Measurements from ENCODE around the gene BCOR.
A peak's percentile ranks its signal among the peaks of the same experiment; 100 is the strongest.

Gene BCOR

DNA sequence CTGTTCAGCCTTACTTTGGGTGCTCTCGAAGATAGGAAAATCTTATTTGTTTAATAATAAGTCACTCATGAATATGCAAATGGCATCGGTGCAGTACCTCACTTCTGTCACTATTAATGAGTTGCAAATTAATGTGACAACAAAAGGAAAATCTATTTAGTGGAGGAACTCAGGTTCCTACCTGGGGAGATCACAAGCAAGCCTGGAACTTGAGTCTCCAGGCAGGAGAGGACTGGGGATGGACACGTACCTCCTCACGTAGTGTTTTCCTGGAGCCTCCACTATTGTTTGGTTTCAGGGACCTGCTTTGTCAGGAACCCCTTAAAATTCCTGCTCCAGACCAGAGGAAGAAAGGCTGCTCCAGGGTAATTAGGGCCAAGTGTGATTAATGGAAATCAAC lies 82.1 kb downstream of the BCOR start:
- DNase-seq: no peak

DNA sequence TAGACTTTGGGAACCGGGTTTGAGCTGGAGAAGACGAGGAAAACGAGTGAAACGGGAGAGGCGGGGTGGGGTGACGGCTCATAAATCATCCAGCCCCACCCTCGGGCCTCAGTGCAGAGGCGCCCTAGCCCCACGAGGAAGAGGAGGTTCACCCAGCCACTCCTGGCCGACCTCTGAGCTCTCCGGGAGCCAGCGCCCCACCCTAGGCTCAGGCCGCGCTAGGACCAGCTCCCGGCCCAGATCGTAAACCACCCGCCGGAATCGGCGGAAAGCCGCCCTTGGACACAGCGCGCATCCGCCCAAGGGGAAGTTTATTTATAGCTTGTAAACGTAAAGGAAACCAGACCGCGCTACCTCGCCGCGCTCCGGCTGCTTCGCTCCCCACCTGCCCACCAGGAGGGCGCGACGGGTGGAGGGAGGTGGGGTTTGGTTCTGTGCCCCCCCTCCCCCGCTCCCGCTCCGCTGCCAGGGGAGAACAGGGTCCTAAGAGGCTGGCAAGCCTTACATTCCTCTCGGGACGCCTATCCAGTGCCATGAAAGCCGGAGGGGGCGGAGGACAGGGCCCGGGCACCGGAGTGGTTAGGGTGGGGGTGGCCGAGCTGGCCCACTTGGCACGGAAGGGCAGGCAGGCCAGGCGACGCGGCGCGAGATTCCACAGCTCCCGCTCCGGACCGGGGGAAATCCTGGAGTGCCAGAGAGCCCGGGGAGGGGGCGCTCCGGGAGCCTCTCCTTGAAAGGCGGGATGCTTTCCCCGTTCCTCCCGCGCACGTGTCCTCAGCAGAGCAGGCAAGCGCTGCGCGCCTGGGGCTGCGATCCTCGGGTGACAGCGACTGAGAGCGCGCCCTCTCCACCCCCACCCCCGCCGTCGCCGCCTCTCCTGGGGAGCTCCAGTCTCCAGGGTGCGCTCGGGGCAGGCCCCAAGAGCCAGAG lies 84.2 kb downstream of the BCOR start:
- peak in 1 of 2 experiments; percentile 13 for DNase-seq

DNA sequence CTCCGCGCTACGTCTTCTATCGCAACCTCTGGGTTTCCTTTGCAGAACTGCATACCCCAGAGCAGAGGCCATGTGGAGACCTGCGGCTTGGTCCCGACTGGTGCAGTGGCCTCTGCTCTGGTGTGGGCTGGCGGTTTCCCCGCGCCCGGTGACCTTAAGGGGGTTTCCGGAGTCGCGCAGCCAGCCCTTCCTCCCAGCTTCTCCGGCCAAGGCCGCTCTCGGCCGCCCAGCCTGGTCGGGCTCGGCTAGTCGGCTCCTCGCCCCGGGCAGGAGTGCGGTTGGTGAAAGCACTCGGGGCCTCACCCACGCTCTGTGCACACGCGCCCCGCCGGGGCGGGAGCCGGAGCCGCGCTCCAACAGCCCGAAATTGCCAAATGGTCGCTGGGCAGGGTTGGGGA lies 84.9 kb downstream of the BCOR start:
- no peak for DNase-seq

DNA sequence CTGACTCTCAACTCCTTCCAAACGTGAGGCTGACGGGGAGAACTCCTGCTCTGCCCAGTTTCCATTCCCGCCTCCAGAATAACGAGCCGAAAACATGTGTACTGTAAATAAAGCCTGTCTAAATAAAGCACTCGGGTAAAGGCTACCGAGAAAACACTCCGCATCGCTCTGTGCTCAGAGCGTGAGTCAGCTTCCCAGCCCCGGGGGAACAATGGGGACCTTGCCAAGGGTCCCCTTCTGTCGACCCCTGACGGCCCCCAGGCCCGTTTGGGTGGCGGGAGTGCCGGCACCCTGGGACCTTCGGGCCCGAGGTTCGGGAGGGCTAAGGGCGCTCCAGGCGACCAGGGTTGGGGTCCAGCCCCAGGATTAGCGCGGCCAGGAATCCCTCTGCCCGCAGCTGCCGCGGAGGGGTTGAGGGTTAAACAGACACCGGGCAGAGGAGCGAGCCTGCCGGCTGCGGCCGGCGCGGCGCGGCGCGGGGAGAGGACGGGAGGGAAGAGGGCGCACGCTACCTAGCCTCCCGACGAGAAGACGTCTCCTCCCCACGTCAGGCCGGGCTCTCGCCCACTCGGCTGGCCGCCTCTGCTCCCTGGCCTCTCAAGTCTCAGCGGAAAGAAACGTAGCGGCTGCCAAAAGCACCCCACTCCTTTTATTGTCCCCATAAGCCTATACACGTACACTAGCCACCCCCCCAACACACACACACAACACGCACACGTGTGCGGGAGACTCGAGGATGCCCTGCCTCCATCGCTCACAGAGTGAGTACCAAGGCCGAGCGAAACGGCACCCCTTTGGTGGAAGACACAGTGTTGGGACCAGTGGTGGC lies 85.5 kb downstream of the BCOR start:
- no peak for DNase-seq

DNA sequence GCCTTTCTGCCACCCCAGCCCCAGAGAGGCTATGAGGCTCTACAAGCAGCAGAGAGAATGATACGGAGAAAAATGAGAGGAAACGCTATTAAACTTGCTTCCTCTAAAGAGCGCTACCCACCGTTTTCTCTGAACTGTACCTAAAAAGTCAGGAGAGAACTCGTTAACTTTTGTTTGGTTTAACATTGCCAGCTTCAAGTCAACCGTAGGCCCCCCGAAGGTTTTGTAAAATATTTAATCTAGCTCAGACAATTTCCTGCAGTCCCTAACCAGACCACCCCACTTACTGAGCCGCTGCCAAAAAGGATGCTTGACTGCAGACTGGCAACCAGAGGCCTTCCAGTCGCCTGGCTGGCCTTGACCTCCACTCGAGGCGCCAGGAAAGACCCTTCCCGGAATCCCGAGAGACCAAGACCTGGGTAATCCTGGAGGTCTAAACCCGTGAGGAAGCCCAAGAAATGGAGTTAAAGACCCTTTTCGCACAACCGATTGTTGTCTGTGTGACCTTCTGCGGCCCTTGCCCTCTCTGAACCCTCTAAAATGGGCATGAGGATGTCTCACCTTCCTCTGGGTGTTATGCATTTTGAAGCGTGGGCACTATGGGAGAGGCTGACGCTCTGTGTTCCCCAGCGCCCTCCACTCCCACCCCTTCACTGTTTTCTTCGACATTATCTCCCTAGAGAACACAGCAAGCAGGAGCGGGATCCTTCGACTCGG lies 86.3 kb downstream of the BCOR start:
- DNase-seq: no peak

DNA sequence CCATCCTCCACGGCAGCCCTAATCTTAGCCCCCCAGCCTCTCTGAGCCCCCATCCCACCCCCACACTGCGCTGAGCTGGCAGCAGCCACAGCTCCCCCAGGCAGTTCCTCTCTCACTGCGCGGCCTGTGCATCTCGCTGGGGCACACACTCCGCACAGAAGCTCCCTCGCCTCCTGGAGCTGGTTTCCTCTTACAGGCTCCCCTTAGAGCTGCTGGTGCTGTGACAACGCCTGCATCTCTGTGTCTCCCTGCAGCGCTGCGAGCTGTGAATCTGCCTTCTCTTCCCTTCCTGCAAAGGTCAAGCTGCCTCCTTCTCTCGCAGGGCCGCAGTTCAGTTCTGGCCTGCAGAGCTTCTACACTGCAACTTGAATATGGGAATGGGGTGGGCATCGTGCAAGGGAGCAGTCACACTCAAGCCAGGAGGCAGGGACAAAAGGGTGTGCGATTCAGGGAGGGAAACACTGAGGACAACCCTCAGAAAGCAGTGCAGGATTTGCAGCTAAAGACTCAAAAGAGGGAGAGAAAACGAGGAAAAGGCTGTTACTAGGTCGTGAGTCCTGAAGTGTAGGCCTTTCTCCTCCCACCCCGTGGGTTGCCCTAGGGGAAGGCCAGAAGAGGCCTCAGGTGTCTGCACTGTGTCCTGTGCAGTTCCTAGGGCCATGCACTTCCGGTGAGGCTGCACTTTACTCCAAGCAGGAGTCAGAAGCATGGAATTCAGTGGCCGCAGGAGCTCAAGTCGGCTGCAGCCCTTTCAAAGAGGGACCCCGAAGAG lies 87.0 kb downstream of the BCOR start:
- no peak for DNase-seq

DNA sequence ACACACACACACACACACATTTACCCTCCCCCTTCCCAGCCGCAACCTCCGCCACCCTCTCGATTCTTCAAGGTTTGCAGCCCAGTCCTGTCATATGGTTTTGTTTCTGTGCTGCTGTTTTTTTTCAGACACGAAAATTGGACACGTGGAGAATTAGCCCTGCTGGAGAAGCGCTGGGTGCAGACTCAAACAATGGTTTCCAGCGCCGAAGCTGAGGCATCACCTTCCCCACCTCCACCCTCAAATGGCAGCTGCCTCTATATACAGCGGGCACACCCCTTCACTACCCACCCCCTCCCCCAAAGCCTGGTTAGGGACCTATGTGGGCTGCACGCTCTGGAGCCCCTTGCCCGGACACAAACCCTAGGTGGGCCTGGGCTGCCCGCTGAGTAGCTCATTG lies 87.9 kb downstream of the BCOR start:
- DNase-seq: no peak

DNA sequence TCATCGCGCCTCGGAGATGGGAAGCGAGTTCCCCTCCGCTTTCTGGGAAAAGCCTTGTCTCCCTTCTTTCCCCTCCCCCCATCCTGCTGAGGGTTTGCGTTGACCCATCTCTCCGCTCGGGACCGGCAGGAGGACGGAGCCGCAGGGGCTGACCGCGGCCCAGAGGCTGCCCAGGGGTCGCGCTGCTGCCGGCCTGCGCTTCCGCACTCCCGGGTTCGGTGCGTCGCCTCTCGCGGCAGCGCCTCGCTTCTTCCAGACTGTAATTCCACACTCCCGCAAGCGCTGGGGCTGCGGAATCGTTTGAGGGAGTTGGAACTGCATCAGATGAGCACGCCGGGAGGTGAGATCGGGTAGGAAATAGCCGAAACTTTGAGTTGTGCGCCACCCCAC lies 88.3 kb downstream of the BCOR start:
- DNase-seq: no peak

DNA sequence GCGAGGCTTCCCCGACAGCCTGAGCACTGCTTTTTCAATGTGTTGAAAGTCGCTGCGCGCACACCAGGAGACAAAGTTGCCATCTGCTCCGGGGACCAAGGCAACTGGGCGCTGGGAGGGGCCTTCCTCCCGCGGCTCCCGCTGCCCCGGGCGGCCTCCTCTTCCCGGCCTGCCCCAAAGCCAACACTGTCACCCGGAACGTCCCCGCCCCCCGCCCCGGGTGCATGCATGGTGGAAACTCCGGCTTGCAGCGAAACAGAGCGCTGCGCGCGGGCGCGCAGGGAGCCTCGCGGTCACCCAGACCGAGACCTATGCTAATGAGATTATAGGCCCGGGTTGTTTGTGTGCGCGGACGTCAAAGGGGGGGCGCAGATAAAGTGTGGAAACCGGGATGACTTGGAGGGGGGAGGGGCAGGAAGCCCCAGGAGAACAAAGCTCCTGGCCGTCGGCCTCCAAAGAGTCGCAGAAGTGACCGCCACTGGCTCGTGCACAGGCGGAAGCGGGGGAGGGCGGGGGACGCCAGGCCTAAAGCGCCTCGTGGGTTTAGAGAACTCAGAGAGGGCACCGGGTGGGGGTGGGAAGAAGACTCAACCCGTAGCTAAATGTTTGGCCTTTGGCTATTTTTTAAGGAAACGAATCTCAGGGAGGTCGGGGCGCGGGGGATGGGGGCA lies 88.8 kb downstream of the BCOR start:
- DNase-seq: no peak

DNA sequence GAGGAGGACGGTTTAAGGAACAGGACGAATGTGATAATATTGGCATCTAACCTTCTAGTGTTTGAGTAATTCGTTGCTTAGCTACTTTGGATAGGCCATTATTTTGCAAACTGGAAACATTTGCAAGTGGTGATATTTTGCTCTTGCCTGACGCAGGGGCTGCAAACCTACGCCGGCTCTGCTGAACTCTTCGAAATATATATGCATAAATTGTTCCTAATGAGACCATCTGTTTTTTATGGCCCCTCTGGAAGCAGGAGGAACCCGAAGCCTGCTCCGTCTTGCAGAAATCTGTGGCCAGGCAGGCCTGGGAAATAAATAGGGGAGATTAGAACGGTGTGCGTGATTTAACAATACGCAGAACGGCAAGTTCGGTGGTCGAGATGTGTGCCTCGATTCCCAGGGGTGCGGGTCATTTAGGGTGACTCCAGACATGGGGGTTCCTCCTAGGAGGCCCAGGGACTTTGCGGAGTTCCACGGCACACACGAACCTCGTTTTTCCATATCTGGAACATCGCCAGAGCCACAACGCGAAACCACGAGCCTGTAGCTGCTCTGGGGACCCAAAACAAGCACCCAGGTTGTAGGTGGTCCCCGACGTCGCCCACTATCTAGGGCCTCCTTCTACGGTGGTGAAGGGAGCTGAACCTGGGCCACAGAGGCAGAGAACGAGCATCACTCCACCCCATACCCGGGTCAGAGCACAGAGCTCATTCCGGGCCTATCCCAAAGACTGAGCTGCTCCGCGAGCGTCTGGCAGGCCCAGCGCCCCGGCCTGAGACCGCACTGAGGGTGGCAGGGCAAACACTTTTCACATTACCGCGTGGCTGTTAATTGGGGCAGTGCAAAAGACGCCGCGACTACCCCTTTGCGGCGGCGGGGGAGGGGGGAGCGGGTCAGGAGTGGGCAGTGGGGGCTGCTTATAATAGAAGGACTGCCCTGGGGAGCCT lies 89.7 kb downstream of the BCOR start:
- DNase-seq: no peak

DNA sequence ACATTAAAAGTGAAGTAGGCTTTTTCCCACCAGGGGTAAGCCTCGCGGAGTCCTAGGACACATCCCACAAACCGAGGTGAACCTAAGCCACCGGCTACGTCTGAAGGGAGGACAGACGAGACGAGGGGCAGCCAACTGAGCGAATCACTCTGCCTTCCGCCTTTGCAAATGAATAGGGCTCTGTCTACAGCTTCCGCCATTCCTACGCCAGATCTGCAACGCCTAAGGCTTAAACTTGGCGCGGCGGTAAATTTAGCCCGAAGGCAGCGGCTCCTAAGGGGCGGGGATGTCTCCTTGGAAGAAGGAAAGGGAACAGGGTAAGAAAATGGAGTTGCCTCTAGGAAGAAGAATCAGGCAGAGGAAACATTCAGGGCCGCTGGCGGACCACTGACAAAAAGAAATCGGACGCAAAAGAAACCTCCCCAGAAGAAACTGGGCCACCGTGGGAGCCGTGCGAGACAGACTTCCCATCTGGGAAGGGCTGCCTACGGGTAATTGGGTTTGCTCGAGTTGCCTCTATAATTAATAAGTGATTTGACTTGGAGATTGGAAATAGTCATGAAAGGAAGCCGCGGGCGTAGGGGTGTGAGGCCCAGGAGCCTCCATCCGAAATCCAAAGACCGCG lies 90.5 kb downstream of the BCOR start:
- DNase-seq: no peak

DNA sequence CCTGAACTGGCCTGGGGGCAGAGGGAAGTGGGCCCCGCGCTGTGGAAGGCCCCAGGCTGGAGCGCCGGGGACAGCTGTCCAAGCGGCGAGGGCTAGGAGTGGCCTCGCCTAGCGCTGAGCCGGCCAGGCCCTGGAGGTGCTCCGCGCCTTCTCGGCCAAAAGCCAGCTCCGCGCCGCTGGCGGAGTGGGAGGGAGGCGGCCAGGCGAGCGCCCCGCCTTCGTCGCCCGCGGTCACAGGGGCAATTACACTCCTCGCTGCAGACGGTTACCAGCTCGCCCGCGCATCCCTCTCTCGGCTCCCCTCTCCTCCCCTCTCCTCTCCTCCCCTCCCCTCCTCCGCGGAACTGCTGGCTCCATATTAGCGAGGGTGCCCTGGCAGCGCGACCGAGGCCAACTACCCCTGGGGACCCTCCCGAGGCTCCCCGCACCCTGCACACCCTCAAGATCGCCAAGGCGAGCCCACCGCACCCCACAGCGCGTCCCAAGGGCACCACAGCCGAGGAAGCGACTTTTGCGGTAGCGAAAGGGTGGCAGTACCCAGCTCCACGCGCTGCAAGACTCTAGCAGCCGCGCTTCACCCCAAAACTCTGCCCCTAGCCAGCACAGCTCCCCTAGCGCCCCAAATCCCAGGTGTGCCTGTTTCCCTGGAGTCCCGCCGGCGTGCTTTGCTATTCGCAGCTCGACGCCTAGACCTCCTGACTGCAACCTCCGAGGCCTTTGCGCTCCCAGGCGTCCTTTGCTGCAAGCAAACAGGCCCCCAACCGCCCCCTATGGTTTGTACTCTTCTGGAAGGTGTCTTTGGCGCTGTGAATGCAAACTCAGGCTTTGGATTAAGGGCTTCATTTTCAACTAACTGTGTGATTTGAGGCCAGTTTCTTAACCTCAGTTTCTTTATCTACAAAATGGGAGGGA lies 91.4 kb downstream of the BCOR start:
- DNase-seq: no peak

DNA sequence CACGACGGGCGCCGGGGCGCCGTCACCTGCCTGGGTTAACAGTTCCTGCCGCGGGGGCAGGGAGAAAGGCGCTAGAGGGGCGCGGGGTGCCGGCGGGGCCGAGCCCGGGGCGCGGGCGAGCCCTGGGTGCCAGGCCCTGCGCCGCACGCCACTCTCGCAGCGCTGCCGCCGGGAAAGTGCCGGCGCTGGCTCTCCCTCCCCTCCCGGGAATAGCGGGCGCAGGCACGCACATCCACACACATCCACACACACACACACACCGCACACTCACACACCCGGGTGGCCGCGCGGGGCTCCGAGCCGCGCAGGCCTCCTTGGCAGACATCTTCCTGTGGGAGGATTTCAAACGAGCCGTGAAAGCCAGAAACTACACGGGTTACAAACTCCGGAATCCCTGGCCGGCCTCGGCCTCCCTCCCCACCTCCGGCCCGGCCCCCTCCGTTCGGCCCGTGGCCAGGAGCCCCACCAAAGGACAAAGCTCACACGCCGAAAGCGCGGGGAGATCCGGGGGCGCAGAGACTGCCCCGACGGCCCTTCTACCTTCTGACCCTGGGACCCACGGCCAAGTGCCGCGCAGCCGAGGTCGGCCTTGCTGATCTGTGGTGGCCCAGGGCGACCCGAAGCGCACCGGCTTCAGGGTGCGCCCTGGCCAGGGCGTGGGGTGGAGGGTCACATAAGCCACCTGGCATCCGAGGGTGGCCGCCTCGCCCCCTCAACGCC lies 92.3 kb downstream of the BCOR start:
- no peak for DNase-seq

DNA sequence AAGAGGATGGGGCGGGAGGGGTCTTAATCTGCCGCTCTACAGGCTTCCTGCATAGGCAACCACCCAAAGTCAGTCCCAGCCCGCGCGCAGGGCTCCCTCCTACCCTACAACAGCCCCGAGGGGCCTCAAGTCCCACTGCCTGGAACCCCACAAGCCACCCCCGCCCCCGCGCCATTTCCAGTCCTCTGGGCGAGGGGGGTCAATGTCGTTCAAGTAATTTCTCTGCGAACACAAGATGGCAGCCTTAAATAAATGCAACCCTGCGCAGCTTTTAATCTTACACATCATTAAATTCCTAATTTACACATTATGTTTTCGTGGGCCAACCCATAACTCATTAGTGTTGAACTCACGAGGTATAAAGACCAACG lies 92.9 kb downstream of the BCOR start:
- no peak for DNase-seq

DNA sequence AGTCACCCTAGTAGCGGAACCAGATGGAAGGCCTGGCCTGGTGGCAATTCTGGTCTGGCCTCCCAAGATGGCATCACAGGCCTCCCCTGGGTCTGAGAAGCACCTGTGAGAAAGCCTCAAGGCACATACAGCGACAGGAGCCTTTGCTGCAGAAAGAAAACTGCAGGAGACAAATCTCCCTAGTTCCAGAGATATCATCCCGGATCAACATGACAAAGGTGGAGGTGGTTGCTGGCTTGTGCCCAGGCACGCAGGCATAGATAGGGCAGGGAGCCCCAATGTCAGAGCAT lies 93.6 kb downstream of the BCOR start:
- no peak for DNase-seq

DNA sequence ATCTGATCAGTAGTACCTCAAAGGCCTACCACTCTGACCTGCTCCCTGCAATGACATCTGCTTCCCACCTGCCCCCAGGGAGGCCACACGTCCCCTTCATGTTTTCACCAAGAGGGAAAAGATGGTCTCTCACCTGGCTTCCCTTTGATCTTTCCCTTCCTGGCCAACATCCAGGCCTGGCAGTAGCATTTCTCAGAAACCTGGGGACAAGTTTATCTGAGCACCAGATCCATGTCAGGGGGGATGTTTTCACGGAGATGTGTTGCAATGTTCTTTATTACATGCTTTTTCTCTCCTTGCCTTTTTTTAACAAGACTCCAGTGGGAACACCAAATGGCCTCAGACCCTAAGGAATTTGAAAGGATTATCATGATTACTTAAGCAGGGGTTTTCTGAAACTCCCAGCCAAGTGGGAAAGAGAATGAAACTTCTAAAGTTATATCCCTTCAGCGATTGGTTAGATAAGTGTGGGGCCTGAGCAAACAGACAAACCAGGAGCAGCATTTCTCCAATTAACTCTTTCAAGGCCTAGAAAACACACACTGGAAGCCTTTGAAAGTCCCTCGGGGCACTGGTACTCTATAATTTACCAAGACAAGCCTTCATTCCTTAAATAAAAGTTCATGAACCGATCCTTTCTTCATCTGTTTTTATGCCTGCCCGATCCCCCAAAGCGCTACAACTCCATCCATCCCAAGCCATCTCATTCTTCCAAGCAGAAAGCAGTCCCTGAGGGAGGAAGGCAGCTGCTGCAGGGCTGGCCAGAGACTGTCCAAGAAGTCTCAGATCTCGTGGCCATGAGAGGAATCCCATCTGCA lies 94.1 kb downstream of the BCOR start:
- no peak for DNase-seq

DNA sequence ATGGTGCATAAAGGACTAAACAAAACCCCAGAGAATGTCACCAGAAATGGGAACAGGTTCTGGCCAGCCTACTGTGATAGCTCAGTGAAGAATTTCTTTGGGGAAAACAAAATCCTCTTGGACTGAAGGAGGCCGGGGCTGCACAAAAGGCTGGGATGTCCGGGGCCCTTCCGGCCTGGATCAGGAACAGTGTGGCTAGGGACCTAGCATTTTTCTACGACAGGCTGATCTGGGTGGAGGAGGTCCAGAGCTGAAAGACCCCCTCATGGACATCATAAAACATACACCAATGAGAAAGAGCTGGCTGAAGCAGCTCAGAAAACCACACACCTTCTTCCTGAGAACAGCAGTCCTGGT lies 94.7 kb downstream of the BCOR start:
- DNase-seq: no peak

Data from SW 1271 (cell line).